Activated T-helper 9 cell treated with anti-CD3 and anti-CD28 coated beads, Interleukin-2, amount 50 U/mL, for 16 hours (primary cell): ENCODE results near the gene DMWD.

ENCODE experiments used
- DNase-seq: peaks from one replicate; pipeline ENCODE4 v3.0.0-alpha.2; 2020; ENCODE audit warnings: low read depth

DMWD gene

DNA sequence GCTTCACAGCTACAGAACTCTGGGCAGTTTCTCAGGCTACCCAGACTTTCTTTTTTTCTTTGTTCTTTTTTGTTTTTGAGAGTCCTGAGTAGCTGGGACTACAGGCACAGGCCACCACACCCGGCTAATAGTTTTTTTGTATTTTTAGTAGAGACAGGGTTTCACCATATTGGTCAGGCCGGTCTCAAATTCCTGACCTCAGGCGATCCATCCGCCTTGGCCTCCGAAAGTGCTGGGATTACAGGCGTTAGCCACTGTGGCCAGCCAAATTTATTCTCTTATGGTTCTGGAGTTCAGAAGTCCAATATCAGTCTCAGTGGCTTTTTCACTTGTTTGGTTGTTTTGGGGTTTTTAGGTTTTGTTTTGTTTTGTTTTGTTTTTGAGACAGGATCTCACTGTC, 47.0 kb downstream of the DMWD start:
- DNase-seq, result no peak

DNA sequence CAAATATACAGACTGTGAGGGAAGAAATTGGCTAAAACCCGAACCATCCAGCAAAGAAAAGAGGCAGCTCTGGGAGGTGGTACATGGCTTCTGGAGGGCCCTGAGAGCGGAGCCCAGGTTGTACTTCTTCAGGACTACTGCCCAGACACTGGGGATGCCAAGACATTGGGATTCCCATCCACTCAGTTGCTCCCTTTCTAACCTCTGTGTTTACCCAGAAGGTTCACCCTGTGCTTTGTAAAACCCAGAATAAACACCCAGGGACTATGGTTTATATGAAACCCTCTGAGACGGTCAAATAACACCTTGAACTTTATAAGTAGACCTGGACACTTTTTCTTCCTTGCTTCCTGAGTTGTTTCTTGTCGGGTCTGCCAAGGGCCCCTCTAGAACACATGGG, 49.7 kb downstream of the DMWD start:
- DNase-seq, result no peak

DNA sequence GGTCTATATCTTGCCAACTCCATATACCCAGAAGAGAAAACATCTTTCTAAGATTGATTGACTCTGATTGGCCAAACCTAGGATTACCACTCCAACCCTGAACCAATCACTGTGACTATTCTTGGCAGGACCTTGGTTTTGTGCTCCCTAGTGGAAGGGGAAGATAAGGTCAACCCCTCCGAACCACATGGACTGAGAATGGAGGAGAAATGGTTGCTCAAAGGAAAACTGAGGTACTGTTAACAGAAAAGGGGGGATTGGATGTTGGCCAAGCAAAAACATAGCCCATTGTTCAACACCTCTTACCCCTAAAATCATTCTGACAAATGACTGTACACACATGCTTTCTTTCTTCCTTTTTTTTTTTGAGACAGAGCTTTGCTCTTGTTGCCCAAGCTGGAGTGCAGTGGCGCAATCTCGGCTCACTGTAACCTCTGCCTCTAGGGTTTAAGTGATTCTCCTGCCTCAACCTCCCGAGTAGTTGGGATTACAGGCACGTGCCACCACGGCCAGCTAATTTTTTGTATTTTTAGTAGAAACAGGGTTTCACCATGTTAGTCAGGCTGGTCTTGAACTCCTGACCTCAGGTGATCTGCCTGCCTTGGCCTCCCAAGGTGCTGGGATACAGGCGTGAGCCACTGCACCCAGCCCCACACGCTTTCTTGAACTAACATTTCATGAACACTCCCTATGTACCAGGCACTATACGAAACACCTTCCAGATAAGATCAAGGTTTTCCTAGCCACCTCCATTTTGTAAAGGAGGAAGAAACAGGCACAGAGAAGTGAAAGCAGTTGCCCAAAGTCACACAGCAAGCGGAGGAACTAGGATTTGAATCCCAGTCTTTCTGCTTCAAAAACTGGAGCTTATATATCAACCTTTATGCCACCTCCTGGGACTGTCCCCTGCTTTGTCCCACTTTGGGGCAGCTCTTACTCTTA, 52.9 kb downstream of the DMWD start:
- DNase-seq, result no peak

DNA sequence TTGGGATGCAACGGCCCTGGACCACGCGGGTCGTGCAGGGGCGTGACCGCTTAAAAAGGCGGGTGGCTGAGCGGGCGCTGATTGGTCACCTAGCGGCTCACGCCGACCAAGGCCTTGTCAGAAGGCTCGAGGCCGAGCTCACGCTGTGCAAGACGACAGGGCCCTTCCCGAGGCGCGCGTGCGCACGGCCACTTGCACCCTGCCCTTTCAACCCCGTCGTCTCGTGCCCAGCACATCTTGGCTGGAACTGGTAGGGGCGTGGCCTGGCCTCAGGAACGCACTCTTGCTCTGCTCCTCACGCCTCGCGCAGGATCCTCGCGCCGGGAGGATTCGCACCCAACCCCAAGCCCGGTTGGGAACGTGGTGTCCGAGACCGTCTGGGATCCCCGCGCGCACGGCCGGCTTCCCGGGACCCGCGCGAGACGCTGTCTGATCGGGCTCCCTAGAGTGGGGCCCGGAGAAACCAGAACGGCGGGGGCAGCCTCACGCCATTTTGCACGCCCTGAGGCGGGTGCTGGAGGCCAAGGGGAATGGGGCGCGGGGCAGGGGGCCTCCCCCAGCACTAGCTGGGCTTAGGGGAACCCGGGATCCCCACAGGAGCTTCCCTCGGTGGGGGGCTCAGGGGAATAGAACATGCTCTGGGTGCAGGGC, 59.4 kb downstream of the DMWD start, which contains the start of gene MEIOSIN:
MEIOSIN (plus strand) TSS at position 280 of the 651 bp plus-strand sequence. CDS start 1,938 bp downstream, outside the sequence.
- DNase-seq, result no peak
